NOMO-1 treated with dmso at 0.1 percent for 144 hours (cell line): ENCODE data around the gene TFAP2A.

Source experiments
- DNase-seq: peaks from one replicate; lab custom pipeline; 2025; ENCODE audit not compliant: unreplicated experiment; lab: John Stamatoyannopoulos, UW

The TFAP2A gene

GRCh38 chr6:10426781-10427279, 12.0 kb upstream of the TFAP2A start:
- no peak for DNase-seq

GRCh38 chr6:10425975-10426780, 11.3 kb upstream of the TFAP2A start:
- DNase-seq, result no peak

GRCh38 chr6:10425176-10425974, 10.5 kb upstream of the TFAP2A start:
- DNase-seq, result no peak

DNA sequence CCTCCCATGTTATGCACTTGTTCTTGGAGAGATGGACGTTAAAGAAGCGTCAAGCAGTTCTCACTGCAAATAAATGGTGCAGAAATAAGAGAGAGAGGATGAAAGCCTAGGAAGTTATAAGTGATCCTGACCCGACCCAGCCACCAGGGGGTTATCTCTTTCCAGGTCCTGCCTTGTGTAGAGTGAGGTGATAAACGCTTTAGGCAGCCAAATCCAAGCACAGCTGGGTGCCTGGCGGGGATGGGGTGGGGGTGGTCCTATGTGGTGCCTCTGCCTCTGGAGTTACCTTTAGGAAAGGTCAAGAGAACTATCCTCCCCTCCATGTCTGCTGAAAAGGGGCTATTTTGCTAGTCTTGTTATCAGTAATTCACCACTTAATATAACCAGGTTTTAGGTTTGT, 9.2 kb upstream of the TFAP2A start:
- DNase-seq, result no peak

- DNase-seq, result no peak
Measured at GRCh38 chr6:10422737-10423034, 7.8 kb upstream of the TFAP2A start.

GRCh38 chr6:10421921-10422736, 7.3 kb upstream of the TFAP2A start:
- no peak for DNase-seq

DNA sequence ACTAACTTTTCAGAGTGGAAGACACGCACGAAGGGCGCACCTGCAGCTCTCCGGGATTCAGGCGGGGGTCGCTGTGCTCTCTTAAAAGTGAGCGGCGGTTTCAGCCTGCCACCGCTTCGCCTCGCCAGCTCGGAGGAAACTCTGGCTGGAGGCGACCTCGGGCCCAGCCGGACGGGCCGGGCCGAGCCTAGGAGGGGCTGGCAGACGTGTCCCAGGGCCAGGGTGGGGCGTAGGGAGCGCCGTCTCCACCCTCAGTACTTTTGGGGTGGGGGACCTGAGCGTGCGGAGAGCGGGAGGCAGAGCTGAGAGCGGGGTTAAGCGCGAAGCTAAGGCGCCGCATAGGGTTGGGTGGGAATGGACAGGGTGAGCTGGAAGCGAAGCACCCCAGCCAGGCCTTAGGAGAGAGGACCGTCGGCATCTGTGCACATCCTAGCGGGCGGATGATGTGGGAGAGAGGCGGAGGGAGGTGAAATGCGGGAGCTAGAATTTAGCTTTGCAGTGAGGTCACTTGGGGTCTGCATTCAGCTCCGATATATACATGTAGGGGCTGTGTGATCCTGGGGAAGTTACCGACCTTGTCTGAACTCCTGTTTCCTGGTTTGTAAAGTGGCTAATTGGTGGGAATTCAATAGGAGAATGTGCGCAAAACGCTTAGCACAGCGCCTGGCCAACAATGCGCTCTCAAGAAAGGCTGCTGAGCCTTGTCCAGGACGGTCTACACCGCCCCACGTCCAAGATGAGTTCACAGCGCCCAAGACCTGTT, 6.5 kb upstream of the TFAP2A start:
- DNase-seq, result no peak

DNA sequence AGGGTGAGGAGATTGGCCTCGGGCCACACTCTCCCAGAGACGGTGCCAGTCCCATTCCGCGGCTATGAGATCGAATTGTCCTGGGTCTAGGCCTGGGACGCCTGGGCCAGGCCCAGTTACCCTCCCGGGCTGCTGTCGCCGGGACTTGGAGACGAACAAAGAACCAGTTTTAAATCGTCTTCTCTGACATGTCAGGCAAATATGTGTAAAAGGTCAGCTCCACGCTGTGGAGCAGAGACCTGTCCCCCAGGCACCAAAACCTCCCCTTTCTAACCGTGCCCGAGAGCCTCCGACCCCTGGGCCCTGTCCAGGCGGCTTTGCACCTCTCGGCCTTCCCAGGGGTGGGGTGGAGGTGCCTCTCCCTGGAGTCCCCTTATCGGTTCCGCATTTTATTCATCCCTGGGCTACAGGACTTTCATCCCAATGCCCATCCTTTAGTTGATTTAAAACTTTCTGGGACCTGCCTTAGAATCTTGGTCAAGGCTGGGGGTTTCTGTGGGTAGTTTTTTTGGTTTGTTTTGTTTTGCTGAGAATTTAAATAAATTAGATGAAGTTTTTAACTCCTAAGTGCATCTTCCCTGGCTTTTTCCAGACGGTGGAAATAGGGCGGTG, 5.8 kb upstream of the TFAP2A start:
- DNase-seq, result no peak

DNA sequence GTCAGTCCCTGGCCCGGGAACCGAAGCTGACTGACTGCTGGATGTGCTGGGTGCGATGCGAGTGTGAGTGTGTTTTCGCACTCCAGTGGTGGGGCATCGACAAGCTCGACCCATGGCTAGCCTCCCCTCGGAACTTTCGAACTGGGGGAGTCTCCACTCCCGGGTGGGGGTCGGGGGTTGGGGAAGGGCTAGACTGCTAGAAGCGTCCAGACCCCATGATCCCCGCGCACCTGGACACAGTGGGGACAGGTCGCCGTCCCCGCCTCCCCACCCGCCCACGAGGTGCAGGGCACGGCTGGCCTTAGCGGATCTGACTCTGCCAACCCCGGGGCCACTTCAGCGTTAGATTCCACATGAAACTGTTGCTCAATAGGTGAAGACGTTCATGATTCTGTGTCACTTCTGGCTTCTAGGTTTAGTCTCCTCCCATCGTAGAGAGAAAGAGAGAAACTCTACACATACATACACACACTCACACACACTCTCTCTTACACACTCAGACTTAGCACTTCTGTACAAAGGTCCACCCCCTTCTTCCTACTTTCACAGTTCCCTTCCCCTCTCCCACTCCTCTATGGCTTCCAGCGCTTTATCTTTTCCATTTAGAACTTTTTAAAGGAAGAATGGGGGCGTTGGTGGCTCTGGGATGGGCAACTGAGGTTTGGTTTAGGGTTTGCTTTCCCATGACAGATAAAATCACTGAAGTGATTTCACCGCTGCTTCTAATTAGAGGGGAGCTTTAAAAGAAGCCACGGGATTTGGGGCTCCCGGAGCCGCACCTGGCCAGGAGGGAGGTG, 5.1 kb upstream of the TFAP2A start:
- DNase-seq, result no peak

DNA sequence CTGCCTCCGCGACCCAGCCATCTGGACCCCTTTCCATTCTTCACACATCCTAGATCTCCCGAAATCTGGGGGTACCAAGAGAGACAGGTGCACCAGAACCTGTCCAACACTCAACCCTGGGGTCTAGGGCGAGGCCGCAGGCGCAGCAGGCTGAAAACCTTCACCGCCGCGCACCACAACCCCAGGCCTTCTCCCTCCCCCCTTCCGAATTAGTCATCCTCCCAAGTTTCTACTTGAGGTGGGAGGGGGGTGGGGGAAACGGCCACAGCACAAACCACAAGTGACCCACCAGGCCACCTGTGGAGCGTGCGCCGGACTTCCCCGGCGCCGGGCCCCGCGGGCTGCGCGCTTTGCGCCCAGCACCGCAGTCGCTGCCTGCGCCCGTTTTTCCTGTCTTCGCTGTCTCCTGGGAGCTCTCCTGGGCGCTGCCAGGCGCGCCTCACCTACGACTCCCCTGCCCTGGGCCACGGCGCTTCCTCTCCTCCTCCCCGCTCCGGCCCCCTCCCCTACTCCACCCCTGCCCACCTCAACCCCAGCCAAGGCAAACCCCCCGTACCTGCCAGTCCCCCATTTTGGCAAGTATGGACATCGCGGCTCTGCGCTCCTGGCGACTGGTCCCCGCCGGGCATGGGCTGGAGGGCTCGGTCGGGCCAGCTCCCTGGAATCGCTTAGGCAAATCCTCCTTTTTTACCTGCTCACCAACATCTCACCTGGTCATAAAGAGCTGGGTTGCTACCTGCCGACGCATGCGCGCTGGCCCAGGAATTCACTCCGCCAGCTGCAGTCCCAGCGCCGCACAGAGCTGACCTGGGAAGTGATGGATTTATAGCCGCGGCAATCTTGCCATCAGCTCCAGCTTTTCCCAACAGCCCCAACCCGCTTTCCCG, 4.2 kb upstream of the TFAP2A start:
- DNase-seq, result no peak

GRCh38 chr6:10418361-10418861, 3.5 kb upstream of the TFAP2A start:
- no peak for DNase-seq

DNA sequence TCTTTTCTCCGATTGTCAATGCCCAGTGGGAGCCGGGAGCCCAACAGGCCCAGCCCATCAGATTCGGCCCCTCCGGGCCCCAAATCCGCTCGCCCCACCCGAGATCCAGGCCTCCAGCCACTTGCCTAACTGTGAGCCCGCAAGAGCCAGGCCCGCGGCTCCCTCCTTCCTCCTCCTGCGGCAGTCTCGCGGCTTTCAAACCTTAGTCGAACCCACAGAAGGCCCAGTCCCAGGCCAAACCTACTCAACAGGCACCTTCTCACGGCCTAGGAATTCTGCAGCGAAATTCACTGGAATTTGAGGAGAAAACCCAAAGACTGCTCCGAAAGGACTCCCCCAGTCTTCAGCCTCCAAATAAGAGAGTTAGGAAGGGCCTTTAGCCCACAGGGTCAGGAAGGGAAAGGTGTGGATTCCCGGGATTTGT, 2.8 kb upstream of the TFAP2A start:
- no peak for DNase-seq

- DNase-seq, result no peak
Measured at GRCh38 chr6:10416863-10417641, 2.2 kb upstream of the TFAP2A start.

GRCh38 chr6:10416516-10416862, 1.6 kb upstream of the TFAP2A start:
- DNase-seq, result no peak

GRCh38 chr6:10415617-10416480, 975 bp upstream of the TFAP2A start:
- DNase-seq, result no peak

DNA sequence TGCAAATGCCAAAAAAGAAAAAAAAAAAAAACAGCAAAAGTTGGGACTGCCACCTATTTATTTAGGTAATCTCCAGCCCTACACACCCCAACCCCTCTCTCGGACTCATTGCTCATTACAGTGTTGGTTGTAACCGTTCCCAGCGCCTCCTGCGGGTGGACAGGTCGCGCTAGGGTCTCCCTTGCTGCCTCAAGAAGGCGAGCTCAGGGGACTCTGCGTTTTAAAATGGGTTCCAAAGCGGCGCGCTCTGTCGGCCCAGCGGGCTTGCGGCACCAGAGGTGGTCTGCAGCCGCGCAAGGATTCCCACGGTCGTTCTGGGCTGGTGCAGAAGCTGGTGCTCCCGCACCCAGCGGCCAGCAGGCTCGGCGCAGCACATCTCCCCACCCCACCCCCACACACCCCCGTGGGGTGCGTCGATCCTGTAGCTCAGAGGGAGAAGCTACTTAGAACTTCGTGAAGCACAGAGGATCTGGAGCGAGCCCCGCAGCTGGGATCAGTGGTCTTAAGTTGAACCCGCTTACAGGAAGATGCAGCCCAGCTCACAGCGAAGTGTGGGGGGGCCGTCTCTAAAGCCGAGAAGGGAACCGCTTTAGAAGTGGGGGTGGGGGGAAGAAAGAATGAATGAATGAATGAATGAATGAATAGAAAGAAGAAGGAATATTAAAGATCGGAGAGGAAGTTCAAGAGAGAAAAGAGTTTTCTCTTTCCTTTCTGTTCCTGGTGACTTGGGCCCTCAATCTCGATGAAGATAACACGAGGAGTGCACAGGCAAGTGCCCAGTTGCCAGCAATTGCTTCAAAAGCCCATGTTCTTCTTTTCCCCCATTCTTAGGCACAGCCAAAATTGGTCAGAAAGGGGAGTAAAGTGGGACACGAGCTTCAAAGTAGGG, 780 bp downstream of the TFAP2A start:
- no peak for DNase-seq
